ENCODE data around the gene FSTL1. TPM values are rescaled to one million over a fixed set of nuclear protein-coding genes. Genes with fewer than 3 reads are reported as not detected.

Gene FSTL1
- total RNA-seq, 1 donor from 2014 or later: 379 TPM

DNA sequence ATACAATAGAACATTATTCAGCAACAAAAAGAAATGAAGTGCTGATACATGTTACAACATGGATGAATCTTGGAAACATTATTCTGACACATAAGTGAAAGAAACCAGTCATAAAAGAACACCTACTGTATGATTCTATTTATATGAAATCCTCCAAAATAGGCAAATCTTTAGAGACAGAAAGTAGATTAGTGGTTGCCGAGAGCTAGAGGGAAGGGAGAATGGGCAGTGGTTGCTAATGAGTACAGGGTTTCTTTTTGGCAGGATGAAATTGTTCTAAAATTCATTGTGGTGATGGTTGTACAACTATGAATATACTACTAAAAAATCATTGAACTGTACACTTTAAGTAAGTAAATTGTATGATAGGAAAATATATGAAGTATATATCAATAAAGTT lies 95.3 kb downstream of the FSTL1 start:
- DNase-seq (ENCODE audit: low spot score): no peak

DNA sequence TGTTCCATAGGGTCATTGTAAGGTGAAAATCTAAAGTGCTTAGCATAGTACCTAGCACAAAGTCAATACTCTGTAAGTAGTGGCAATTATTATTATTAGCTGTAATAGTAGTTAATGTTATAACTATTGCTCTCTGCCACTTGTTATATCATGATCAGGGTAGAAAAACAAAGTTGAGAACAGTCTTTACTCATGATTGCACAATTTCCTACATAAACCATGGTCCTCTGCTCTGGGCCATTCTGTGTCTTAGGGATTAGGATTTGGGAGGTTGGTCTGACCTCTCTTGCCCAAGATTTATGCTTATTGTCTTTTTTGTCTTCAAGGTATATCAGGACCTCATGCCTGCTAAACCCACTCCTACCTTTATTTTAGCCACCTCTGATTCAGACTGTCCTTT lies 97.3 kb downstream of the FSTL1 start:
- DNase-seq (ENCODE audit: low spot score): no peak

DNA sequence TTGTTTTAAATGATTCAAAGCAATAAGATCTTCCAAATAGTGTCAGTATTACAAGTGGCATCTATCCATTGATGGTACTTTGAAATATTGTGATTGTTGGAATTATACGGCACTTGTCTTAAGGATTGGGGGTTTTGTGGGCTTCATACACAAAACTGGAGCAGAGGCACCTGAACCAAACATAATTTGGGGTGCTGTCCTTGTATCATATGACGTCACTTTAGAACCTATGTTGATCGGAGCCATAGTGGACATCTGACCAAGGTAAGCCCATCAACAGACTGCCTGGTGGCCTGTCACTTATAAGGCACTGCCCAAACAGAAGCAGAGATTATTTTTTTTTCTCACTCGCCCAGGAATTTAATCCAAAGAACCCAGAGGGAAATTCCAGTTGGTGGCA lies 98.8 kb downstream of the FSTL1 start:
- no peak for DNase-seq (ENCODE audit: low spot score)

DNA sequence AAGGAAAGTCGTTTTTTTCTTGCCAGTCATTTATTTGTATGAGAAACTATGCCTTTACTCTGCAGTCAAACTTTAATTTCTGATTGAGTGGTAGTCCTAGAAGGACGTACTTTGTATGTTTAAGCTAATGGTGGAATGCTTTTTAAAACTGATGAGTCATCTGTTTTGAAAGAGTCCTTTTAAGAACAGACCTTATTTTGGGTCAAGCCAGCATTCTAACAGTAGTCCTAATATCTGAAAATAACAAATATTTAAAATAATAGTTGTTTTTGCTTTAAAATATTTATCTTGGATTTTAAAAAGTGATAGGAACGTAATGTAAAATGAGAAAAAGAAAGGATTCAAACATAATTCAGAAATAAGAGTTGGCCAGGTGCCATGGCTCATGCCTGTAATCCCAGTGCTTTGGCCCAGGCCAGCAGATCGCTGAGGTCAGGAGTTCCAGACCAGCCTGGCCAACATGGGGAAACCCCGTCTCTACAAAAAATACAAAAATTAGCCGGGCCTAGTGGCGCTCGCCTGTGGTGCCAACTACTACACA lies 100.3 kb downstream of the FSTL1 start:
- no peak for DNase-seq (ENCODE audit: low spot score)

DNA sequence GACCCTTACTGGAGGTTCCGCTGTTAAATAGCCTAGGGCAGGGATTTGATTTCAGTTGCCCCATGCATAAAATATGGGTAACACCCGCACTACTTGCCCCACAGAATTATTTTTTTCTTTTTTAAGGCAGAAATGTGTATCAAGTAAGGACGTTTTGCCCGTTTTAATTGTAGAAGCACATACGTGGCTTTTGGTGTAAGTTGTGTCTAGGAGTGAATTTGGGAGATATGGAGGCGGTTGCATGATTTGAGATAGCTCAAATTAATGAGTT lies 101.0 kb downstream of the FSTL1 start:
- no peak for DNase-seq (ENCODE audit: low spot score)

DNA sequence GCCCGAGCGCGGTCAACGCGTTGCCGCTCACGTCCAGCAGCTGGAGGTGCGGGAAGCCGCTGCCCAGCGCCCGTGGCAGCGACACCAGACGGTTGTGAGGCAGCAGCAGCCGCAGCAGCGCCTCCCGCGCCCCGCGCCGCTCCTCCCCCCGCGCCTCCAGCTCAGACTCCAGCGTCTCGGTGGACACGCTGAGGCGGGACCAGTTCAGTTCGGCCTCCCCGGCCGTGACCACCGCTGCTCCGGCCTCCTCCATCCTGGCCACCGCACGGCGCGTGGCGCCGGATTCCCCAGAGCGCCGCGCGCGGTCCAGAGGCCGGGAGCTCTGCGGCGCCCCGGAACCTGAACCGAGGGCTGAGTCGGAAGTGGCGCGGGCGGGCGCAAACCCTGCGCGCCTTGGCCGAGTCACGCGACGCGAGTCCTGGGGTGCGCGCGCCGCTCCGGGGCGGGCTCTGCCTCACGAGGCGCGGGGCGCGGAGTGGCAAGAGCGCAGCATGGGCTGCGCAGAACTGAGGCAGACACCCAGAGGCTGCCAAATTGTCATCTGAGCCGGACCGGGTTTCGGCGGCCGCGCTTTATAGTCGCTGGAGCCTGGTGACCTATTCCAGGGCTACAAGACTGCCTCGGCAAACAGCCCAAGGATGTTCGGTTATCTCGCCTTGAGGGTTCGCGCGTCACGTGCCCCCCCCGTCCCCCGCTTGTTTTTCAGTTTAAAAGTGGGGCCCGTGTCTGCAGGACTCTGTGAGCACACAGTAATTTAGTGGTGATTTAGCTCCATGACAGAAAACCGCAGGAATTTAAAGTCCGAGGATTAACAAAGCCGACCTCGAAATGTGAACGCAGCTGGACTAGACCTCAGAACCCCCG lies 101.6 kb downstream of the FSTL1 start, which contains the start of gene LRRC58:
TSS of gene LRRC58 (minus strand) at position 364 of the 864 bp plus-strand sequence. CDS start at position 253, 111 bp downstream.
- DNase-seq (ENCODE audit: low spot score): peak; percentile 88

DNA sequence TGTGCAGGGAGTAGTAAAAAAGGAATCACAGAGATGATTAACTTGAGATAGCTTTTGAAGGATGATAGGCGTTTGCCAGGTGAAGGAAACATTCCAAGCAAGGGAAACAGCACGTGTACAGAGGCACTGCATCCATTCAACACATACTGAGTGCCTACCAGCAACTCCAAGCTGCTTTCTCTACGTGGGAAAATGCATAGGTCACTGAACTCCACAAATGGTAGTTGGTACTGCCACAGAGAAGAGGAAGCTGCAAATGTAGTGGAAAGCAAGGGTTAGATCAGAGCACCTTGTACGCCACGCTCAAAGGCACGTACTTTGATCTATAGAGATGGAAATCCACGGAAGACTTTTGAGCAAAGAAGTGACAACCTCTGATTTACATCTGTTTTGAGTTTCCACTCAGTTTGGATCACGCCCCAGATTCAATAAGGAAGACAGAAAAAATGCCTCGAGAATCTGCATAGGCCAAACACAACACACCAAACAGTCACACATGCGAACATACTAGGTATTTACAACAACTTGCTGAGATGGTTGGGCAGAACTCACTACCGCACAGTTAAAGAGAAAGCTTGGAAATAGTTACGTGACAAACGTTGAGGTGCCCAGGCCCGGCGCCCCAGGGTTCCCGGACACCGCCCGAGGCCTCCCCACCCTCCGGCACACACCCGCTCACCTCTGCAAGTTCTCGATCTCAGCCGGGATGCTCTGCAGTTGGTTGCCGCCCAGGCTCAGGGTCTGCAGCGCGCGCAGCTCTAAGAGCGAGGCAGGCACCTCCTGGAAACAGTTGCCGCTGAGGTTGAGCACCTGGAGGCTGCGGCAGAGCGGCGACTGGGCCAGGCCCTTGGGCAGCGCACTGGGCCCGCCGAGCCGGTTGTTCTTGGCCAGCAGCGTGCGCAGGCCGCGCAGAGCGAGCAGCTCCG lies 102.5 kb downstream of the FSTL1 start:
- no peak for DNase-seq (ENCODE audit: low spot score)

DNA sequence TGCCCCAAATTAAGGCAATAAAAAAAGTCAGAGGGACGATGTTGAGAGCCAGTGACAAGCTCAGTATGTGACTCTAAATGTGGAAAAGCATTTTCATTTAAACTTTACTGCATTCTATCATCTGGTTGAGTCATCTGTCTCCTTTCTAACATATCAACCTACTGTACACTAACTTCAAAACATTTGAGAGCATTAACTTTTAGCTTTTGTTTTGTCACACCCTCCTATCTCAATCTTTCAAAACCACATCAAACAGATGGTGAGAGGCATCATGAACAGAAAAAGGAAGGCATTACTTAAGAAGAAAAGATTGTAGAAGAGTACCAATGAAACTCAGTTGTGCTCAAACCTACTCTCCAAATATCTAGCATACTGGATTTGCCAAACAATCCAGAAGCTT lies 106.4 kb downstream of the FSTL1 start:
- no peak for DNase-seq (ENCODE audit: low spot score)

Other genes starting within 250 kb of the FSTL1 start
- gene GPR156, start 165.8 kb downstream of the FSTL1 start, total RNA-seq: 1.4 TPM
- 22.3 TPM for gene LRRC58, start 101.6 kb downstream of the FSTL1 start, total RNA-seq
- gene NDUFB4, start 145.3 kb upstream of the FSTL1 start, total RNA-seq: 120 TPM
- 0.36 TPM for gene HGD, start 231.2 kb upstream of the FSTL1 start, total RNA-seq

Data from ureter (tissue), 1 donor.